K562 (cell line): ENCODE data around the gene SCEL. TPM values are rescaled to one million over a fixed set of nuclear protein-coding genes. Genes with fewer than 3 reads are reported as not detected.

Experiments
- ATAC-seq: fragments of 200-7000 bp; cut with Tn5 transposase; 3 replicates; pipeline ENCODE4 v1.9.1; 2020; ENCODE audit warnings: moderate library complexity
- BruUV-seq: library from RNA; stranded (reverse); fragments of 400-500 nt; replicated peaks from 2 replicates; lab custom pipeline; 2021; lab: Mats Ljungman, UMichigan
- CTCF ChIA-PET: fragments of 300-600 bp; formaldehyde crosslinking; extraction: SDS; loops from one replicate; lab custom pipeline; 2021; ENCODE audit warnings: low intra/inter-chr PET ratio; lab: Yijun Ruan, JAX
- POLR2A ChIA-PET: fragments of 300-600, 350-650 bp; sonication (Branson Sonifier 250); formaldehyde crosslinking; extraction: SDS; loops from one replicate; lab custom pipeline; 2021; ENCODE audit warnings: antibody characterized with exemption, inconsistent platforms; lab: Yijun Ruan, JAX
- DNase-seq, 4 experiments: peaks; one replicate each; pipeline versions ENCODE4 v3.0.0 to v3.0.0-alpha.2; 2011 to 2018; ENCODE audit warnings: low spot score in 3 of 4, mixed read lengths in 3 of 4; ENCODE audit errors: extremely low read depth in 1 of 4
- FAIRE-seq: peaks from 2 replicates; lab custom pipeline; 2011; peaks lifted over from hg19 to GRCh38; lab: Jason Lieb, UNC
- H2AFZ ChIP-seq: 2 replicates; pipeline ENCODE4 v1.6.0; 2011; ENCODE audit warnings: low read depth, low read length, control low read depth, inconsistent platforms
- H3K27ac ChIP-seq: fragments of 200-600 bp; 3 replicates; pipeline ENCODE4 v1.8.0; 2011; ENCODE audit warnings: low read depth, mild to moderate bottlenecking, control low read depth, inconsistent platforms, low read length, moderate library complexity, mixed read lengths; ENCODE audit errors: extremely low read depth
- H3K27me3 ChIP-seq, 2 experiments: fragments of 300-600 bp in 1 of 2; 2 replicates in 1 of 2; 3 replicates in 1 of 2; pipeline versions ENCODE4 v1.6.0 to v1.8.0; 2011; ENCODE audit warnings: inconsistent platforms in 2 of 2, low read length in 2 of 2, mild to moderate bottlenecking in 1 of 2, mixed read lengths in 1 of 2, moderate library complexity in 1 of 2; ENCODE audit not compliant: control insufficient read depth in 2 of 2, insufficient read depth in 2 of 2
- H3K36me3 ChIP-seq: fragments of 300-600 bp; 3 replicates; pipeline ENCODE4 v1.8.0; 2011; ENCODE audit warnings: mild to moderate bottlenecking, low read length, inconsistent platforms; ENCODE audit not compliant: control insufficient read depth, insufficient read depth
- H3K4me1 ChIP-seq, 2 experiments: fragments of 200-600 bp in 1 of 2; replicated peaks in 1 of 2; 2 replicates in 1 of 2; 3 replicates in 1 of 2; pipeline versions ENCODE4 v1.5.1 to v1.8.0; 2011; ENCODE audit warnings: inconsistent platforms in 2 of 2, low read length in 2 of 2, mild to moderate bottlenecking in 1 of 2, mixed read lengths in 1 of 2, moderate library complexity in 1 of 2; ENCODE audit not compliant: control insufficient read depth in 2 of 2, insufficient read depth in 2 of 2
- H3K4me2 ChIP-seq: 2 replicates; pipeline ENCODE4 v1.6.1; 2011; ENCODE audit warnings: low read length, control low read depth, inconsistent platforms, mixed read lengths; ENCODE audit not compliant: insufficient read depth
- H3K4me3 ChIP-seq: fragments of 200-600 bp; sonication (generic), shearing (Covaris generic); 2 replicates; pipeline ENCODE4 v1.5.1; 2016; ENCODE audit warnings: control low read depth, inconsistent platforms
- H3K79me2 ChIP-seq: fragments of 200-600 bp; 3 replicates; pipeline ENCODE4 v1.8.0; 2011; ENCODE audit warnings: low read length, inconsistent platforms; ENCODE audit not compliant: control insufficient read depth, insufficient read depth
- H3K9ac ChIP-seq, 2 experiments: 2 replicates each; pipeline versions ENCODE4 v1.6.0 to v1.6.1; 2011; ENCODE audit warnings: low read depth in 2 of 2, low read length in 2 of 2, control low read depth in 1 of 2, inconsistent platforms in 1 of 2, mild to moderate bottlenecking in 1 of 2, mixed read lengths in 1 of 2; ENCODE audit not compliant: insufficient read depth in 1 of 2
- H3K9me1 ChIP-seq: one replicate; pipeline ENCODE4 v1.6.0; 2011; ENCODE audit warnings: inconsistent platforms, mild to moderate bottlenecking, low read length, moderate library complexity; ENCODE audit not compliant: control insufficient read depth, insufficient read depth
- H3K9me3 ChIP-seq: replicated peaks from 2 replicates; pipeline ENCODE4 v1.5.1; 2011; ENCODE audit warnings: low read depth, low read length, inconsistent platforms; ENCODE audit not compliant: control insufficient read depth, insufficient read depth
- H4K20me1 ChIP-seq: replicated peaks from 2 replicates; pipeline ENCODE4 v1.6.1; 2011; ENCODE audit warnings: low read length, inconsistent platforms, mixed read lengths; ENCODE audit not compliant: control insufficient read depth, insufficient read depth
- CBFB ChIP-seq: sonication (generic); formaldehyde crosslinking; IDR thresholded peaks from 2 replicates; pipeline ENCODE4 v1.4.0; 2020; ENCODE audit warnings: mild to moderate bottlenecking, missing genetic modification reagents
- EHMT2 ChIP-seq: fragments of 450-650 bp; IDR thresholded peaks from 2 replicates; pipeline ENCODE4 v1.6.1; 2018; ENCODE audit warnings: antibody characterized with exemption
- MYC ChIP-seq, 2 experiments: fragments of 250-450 bp in 1 of 2; sonication (Bioruptor Pico) in 1 of 2; IDR thresholded peaks; 2 replicates each; pipeline versions ENCODE4 v1.5.1 to v1.6.1; 2012 to 2021; ENCODE audit warnings: low read depth in 2 of 2, borderline replicate concordance in 1 of 2, improper control_type of control experiment in 1 of 2, low read length in 1 of 2, mild to moderate bottlenecking in 1 of 2, moderate library complexity in 1 of 2
- POLR2AphosphoS5 ChIP-seq: IDR thresholded peaks from 2 replicates; pipeline ENCODE4 v1.6.1; 2011; ENCODE audit warnings: mild to moderate bottlenecking, low read depth, low read length, moderate library complexity; ENCODE audit not compliant: control insufficient read depth, insufficient read depth
- SAFB2 ChIP-seq: fragments of 200-400 bp; formaldehyde crosslinking; IDR thresholded peaks from 2 replicates; pipeline ENCODE4 v1.6.1; 2018; ENCODE audit warnings: borderline replicate concordance, low read length, low read depth, moderate library complexity; ENCODE audit not compliant: severe bottlenecking
- ZNF644 ChIP-seq: fragments of 200-800 bp; sonication (Bioruptor generic); IDR thresholded peaks from 2 replicates; pipeline ENCODE4 v1.6.1; 2016; ENCODE audit warnings: low read depth, missing genetic modification characterization, missing compliant biosample characterization
- WGBS: fragments of 100-300 bp; shearing (Covaris generic); methylation state at CpG from one replicate; pipeline ENCODE4 v1.1.6; 2016; ENCODE audit warnings: low coverage, mixed read lengths; ENCODE audit not compliant: insufficient coverage; ENCODE audit errors: missing lambda C conversion rate; 5-methylcytosine and 5-hydroxymethylcytosine counted together
- in situ Hi-C: fragments of 300-500 bp; cut with MboI; formaldehyde crosslinking; loops from 4 replicates; pipeline ENCODE4 v1.15.0; 2018; ENCODE audit warnings: inconsistent platforms, mixed read lengths
- intact Hi-C: fragments of 100-400 bp; cut with micrococcal nuclease; formaldehyde crosslinking; loops from 2 replicates; pipeline ENCODE4 v1.14.2; 2022
- polyA plus RNA-seq, 8 experiments: library from polyadenylated mRNA; depleted of rRNA in 4 of 8; stranded (reverse) in 5 of 8; unstranded in 3 of 8; fragments of >200 nt; fragmentation: Nextera tagmentation in 2 of 8; fragmentation: Illumina TruSeq in 1 of 8; extraction: Ambion mirVana in 2 of 8; extraction: Trizol in 1 of 8; gene quantifications; 2 replicates each; pipeline versions ENCODE4 v1.2.1 to v1.2.3, GENCODE V29; 2011 to 2014; ENCODE audit warnings: inconsistent platforms in 1 of 8, missing spikeins in 1 of 8
- total RNA-seq, 7 experiments: library from RNA; depleted of rRNA in 6 of 7; stranded (reverse); fragments of >200 nt in 6 of 7; fragmentation: Illumina TruSeq in 2 of 7; extraction: Trizol in 2 of 7; gene quantifications; 2 replicates each; pipeline versions ENCODE4 v1.2.1 to v1.2.3, GENCODE V29; 2011 to 2021; ENCODE audit warnings: low replicate concordance in 1 of 7
- TF ChIP-seq, protein P1 (sequence below): fragments of 250-450 bp; sonication (Bioruptor Pico); IDR thresholded peaks from 2 replicates; pipeline ENCODE4 v1.5.0; 2020; ENCODE audit warnings: mild to moderate bottlenecking, borderline replicate concordance
- TF ChIP-seq, protein P2 (sequence below): IDR thresholded peaks from 2 replicates; pipeline ENCODE4 v1.6.1; 2014; ENCODE audit warnings: antibody characterized with exemption
- TF ChIP-seq, protein P3 (sequence below): fragments of 200-800 bp; sonication (Bioruptor generic); IDR thresholded peaks from 2 replicates; pipeline ENCODE4 v1.6.1; 2016; ENCODE audit warnings: missing genetic modification characterization, missing compliant biosample characterization

SCEL gene
- total and polyA plus RNA-seq, 9 of the 15 experiments (the other 6 are each of a cell fraction or from before 2014, with no cell fraction given) = not detected

DNA sequence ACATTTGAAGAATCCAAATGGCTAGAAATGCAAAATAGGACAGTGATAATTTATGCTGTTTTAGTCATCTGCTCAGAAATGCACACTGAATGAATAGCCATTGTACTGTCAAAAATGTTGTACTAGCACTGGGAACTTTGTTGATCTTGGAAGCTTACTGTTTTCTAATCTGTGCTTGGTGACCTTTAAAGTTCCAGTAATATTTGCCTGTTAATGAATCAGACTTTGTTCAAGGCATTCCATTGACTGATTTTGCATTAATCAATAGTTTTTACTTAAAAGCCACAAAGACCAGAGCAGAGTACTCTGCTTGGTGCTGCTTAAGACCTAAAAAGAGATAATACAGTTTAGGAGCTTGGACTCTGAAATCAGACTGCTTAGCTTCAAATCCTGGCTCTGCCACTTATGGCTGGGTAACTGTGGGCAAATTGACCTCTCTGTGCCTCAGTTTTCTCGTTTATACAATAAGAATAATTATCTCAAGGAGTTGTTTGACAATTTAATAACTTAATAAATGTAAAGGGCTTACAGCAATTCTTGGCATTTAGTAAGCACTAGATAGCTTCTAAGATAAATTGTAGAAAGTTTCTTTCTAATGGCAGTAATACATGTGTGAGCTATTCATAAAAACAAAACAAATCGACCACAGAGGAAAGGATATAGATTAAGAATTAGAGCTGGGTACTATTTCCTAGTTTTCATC is 157.4 kb downstream of the SCEL start:
- Histone ChIP-seq H4K20me1 (no peaks in the 10 kb centered on the region), H3K36me3 (no peaks in the 10 kb centered on the region), H3K79me2 (no peaks in the 10 kb centered on the region), H3K4me3 (no peak overlapping the region), H2AFZ (no peak overlapping the region), H3K27ac (no peak overlapping the region), H3K27me3 (no peaks in the 10 kb centered on the region), H3K4me2 (no peak overlapping the region), H3K9me3 (no peaks in the 10 kb centered on the region), H3K9ac (no peak overlapping the region), H3K9me1 (no peaks in the 10 kb centered on the region), H3K4me1 (peaks cover 0 to 7% of the 10 kb centered on the region in 2 experiments; a peak in 2 of 5 replicates)
- WGBS = 0% methylated on average over 2 of the region's 2 CpGs
- FAIRE-seq (no peak), DNase-seq (no peak), ATAC-seq (no peak)
- CTCF ChIA-PET = no interaction called here
- BruUV-seq = no TSS peak
- in situ Hi-C loops = no loop called here
- intact Hi-C loops = no loop called here
- POLR2A ChIA-PET = interaction anchor here (0.6 kb wide), 1 partner anchor 451 kb away, joined by 3 read pairs; no protein-coding TSS in a partner anchor
- TF ChIP-seq EHMT2 (no peak), MYC (IDR thresholded peaks at IDR 0.05; ENCODE audit: low read depth, low read length) (no peak), MYC (CRISPR knock-in tag; IDR thresholded peaks at IDR 0.05; ENCODE audit: borderline replicate concordance, low read depth) (no peak), POLR2AphosphoS5 (no peak), SAFB2 (no peak), CBFB (CRISPR knock-in tag) (no peak), ZNF644 (tag) (no peak)
- TF ChIP-seq, protein P1, sequence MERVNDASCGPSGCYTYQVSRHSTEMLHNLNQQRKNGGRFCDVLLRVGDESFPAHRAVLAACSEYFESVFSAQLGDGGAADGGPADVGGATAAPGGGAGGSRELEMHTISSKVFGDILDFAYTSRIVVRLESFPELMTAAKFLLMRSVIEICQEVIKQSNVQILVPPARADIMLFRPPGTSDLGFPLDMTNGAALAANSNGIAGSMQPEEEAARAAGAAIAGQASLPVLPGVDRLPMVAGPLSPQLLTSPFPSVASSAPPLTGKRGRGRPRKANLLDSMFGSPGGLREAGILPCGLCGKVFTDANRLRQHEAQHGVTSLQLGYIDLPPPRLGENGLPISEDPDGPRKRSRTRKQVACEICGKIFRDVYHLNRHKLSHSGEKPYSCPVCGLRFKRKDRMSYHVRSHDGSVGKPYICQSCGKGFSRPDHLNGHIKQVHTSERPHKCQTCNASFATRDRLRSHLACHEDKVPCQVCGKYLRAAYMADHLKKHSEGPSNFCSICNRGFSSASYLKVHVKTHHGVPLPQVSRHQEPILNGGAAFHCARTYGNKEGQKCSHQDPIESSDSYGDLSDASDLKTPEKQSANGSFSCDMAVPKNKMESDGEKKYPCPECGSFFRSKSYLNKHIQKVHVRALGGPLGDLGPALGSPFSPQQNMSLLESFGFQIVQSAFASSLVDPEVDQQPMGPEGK (CRISPR knock-in tag) = no peak
- TF ChIP-seq, protein P2, sequence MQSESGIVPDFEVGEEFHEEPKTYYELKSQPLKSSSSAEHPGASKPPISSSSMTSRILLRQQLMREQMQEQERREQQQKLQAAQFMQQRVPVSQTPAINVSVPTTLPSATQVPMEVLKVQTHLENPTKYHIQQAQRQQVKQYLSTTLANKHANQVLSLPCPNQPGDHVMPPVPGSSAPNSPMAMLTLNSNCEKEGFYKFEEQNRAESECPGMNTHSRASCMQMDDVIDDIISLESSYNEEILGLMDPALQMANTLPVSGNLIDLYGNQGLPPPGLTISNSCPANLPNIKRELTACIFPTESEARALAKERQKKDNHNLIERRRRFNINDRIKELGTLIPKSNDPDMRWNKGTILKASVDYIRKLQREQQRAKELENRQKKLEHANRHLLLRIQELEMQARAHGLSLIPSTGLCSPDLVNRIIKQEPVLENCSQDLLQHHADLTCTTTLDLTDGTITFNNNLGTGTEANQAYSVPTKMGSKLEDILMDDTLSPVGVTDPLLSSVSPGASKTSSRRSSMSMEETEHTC = no peak
- TF ChIP-seq, protein P3, sequence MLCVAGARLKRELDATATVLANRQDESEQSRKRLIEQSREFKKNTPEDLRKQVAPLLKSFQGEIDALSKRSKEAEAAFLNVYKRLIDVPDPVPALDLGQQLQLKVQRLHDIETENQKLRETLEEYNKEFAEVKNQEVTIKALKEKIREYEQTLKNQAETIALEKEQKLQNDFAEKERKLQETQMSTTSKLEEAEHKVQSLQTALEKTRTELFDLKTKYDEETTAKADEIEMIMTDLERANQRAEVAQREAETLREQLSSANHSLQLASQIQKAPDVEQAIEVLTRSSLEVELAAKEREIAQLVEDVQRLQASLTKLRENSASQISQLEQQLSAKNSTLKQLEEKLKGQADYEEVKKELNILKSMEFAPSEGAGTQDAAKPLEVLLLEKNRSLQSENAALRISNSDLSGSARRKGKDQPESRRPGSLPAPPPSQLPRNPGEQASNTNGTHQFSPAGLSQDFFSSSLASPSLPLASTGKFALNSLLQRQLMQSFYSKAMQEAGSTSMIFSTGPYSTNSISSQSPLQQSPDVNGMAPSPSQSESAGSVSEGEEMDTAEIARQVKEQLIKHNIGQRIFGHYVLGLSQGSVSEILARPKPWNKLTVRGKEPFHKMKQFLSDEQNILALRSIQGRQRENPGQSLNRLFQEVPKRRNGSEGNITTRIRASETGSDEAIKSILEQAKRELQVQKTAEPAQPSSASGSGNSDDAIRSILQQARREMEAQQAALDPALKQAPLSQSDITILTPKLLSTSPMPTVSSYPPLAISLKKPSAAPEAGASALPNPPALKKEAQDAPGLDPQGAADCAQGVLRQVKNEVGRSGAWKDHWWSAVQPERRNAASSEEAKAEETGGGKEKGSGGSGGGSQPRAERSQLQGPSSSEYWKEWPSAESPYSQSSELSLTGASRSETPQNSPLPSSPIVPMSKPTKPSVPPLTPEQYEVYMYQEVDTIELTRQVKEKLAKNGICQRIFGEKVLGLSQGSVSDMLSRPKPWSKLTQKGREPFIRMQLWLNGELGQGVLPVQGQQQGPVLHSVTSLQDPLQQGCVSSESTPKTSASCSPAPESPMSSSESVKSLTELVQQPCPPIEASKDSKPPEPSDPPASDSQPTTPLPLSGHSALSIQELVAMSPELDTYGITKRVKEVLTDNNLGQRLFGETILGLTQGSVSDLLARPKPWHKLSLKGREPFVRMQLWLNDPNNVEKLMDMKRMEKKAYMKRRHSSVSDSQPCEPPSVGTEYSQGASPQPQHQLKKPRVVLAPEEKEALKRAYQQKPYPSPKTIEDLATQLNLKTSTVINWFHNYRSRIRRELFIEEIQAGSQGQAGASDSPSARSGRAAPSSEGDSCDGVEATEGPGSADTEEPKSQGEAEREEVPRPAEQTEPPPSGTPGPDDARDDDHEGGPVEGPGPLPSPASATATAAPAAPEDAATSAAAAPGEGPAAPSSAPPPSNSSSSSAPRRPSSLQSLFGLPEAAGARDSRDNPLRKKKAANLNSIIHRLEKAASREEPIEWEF (CRISPR knock-in tag) = no peak
